HG03108 (cell line): Measurements from ENCODE around the gene ASPN.

Source experiments
- ATAC-seq: cut with Tn5 transposase; IDR thresholded peaks from one replicate; pipeline ENCODE4 v1.9.1; 2021; ENCODE audit warnings: moderate library complexity; ENCODE audit not compliant: unreplicated experiment

ASPN gene

DNA sequence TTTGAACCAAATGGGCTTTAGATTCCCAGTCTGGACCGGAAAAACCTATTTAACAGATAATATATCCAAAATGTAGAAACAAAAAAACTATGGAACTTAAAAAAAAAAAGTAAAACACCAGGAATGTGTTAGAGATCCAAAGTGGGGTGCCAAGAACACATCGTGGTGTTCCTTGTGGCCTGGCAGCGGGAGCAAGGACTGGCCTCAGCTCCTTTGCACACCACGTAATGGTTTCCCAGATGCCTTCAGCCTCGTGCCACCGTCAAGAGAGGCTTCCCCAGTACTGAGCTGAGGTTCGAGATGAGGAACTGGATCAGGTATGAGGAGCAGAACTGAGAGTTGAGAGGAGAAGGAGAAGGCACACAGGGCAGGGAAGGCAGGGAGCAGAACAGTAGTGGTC lies 3.5 kb downstream of the ASPN start:
- ATAC-seq, result no peak

- ATAC-seq, result no peak
Observed at GRCh38 chr9:92476962-92477361, 5.3 kb downstream of the ASPN start.

GRCh38 chr9:92474587-92474986 lies 7.7 kb downstream of the ASPN start:
- no peak for ATAC-seq

GRCh38 chr9:92468206-92468605 lies 14.1 kb downstream of the ASPN start:
- no peak for ATAC-seq

GRCh38 chr9:92467511-92467910 lies 14.8 kb downstream of the ASPN start:
- ATAC-seq, result no peak

GRCh38 chr9:92467041-92467440 lies 15.3 kb downstream of the ASPN start:
- no peak for ATAC-seq

GRCh38 chr9:92463984-92464383 lies 18.3 kb downstream of the ASPN start:
- ATAC-seq, result no peak

DNA sequence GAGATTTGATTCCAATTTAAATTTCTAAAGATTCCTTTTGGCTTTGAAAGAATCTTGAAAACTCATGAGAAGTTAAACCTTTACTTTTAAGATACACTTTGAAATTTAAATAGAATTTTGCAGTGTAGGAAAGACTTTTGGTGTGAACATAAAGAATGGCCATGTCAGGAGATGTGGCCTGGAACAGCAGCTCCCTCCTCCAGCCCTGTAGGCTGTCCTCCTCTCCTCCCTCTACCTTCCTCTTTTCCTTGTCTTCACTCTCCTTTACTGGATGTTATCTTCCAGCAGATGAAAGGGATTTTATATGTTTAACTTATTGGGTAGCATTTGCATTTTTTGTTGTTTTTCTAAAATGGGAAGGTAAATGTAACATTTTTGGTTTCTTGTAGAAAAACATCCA lies 18.9 kb downstream of the ASPN start:
- ATAC-seq, result no peak

DNA sequence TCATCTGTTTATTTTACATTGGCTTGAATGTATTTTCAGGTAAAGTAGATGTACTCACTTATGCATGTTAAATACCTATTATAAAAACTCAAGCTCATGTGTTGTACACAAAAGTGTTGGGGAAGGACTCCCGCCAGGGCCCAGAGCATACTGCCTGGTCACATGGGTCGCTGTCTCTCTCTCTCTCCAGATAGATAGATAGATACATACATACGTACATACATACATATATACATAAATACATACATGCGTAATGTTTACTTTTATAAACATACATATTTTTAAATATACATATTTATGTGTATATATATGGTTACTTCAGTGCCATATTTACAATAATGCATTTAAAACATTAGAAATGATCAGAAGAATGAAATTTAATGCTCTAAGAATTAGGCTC lies 24.7 kb downstream of the ASPN start:
- no peak for ATAC-seq

GRCh38 chr9:92455217-92455616 lies 27.1 kb downstream of the ASPN start:
- ATAC-seq, result no peak

- no peak for ATAC-seq
Observed at GRCh38 chr9:92446536-92446935, 35.8 kb downstream of the ASPN start.

DNA sequence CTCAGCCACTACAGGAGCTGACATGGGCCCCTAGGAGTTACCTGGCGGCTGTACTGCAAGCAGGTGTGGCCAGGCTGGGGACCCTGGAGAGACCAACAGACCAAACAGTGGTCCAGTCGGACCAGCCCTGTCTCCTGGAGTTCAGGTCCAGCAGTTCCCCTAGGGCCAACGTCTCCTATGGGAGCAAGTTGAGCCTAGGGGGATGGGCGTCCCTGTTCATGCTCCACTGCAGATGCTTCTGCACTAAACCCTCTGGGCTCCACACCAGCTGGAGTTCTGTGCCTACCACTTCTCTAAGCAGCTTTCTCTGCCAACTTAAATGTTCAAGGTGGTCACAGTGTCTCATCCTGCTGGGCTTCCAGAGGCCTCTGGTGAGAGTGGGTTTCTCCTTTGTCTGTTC lies 37.5 kb downstream of the ASPN start:
- no peak for ATAC-seq

DNA sequence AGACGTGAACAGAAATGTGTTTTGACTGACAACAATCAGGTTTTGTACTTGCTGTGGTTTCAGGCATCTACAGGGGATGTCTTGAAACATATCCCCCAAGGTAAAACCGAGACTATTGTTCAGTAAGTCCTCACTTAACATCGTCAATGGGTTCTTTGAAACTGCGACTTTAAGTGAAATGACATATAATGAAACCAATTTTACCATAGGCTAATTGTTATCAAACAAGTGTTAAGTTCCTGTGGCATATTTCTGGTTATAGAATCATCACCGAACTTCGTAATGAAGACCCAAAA lies 41.6 kb downstream of the ASPN start:
- ATAC-seq, result no peak

- no peak for ATAC-seq
Observed at GRCh38 chr9:92439921-92440750, 42.2 kb downstream of the ASPN start.

GRCh38 chr9:92438900-92439526 lies 43.3 kb downstream of the ASPN start:
- no peak for ATAC-seq

DNA sequence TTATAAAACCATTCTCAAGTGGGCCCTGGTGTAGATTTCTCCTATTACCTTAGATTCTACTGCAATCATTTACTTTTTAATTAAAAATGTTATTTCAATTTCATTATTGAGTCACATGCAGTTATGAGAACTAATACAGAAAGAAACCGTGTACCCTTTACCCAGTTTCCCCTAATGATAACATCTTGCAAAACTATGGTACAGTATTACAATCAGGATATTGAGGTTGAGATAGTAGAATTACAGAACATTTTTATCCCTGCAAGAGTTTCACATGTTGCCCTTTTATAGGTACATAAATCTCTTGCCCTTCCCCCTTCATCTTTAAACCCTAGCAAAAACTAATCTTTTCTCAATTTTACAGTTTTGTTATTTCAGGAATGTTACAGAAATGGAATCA lies 47.0 kb downstream of the ASPN start:
- no peak for ATAC-seq

DNA sequence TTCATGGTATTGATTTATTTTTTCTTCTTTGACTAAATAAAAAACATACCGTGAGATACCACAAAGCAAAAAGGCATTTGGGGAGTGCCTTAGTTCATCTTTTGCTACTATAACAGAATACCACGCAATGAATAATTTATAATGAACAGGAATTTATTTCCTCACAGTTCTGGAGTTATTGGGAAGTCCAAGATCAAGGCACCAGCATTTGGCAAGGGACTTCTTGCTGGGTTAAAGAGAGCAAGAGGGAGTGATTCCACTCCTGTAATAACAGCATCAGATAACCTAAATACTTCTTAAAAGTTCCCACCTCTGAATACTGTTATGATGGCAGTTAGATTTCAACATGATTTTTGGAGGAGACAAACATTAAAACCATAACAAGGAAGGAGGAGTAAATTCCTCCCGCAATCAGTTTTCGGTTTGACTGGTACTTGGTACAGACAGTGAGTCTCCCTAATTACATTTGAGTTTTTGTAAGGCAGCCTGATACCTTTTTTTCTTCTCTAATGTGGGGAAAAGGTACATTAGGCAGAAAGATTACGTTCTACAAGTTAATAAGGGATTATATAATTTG lies 49.2 kb downstream of the ASPN start:
- no peak for ATAC-seq

DNA sequence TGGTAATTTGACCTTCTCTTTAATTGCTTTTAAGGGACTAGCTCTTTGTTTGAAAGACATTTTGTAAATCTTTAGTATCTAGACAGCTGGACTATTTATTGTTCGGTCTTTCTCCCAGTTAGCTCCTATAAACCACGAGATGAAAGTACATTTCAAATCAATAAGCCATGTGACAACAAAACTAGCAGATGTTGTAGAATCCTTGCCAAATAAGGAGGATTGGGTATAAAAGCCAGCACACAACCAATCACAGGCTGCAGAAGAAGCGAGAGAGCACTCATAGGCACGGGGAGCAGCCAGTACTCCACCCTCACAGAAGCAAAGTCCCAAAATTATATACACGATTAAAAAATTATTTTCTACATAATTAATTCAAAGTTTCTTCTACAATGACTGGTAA lies 50.0 kb downstream of the ASPN start:
- no peak for ATAC-seq

DNA sequence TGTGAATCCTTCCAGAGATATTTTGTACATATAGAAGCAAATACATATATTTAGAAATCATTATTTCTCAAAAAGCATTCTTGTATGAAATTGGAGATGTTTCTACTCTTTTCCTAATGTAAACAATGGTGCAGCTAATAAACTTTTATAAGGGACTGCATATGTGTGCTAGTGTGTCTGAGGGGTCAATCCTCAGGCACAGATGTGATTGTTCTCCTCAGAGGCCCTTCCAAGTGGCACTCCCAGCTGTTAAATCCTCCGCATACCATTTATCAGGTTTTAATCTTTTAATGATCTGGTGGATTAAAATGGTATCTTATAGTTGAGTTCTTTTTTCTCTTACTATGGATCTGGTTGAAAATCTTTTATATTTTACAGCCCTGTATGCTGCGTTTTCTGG lies 52.5 kb downstream of the ASPN start:
- no peak for ATAC-seq

DNA sequence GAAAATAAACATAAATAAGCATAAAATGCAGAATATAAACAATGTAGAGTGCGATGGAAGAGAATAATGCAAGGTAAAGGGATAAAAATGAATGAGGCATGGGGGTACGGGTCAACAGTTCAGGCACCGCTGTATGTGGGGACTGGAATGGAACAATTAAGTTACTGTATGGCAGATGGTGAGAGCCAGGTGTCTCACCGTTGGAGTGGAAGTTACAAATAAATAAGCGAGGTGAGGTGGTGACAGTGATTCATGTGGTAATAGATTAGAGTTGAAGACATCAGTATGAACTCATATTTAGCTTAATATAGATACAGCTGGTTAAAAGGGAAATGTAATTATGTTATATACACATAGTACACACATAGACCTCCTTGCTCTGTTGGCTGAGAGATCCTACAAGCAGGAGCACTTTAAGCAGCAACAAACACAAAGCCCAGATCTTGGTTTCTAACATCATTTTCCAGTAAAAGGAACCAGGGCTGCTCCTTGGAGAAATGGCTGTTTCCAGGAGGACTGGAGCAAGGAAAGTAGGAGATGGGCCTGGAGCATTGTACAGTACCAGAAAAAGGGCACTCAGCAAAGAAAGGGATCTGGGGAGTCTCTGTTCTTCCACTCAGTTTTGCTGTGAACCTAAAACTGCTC lies 55.7 kb downstream of the ASPN start:
- ATAC-seq, result no peak

DNA sequence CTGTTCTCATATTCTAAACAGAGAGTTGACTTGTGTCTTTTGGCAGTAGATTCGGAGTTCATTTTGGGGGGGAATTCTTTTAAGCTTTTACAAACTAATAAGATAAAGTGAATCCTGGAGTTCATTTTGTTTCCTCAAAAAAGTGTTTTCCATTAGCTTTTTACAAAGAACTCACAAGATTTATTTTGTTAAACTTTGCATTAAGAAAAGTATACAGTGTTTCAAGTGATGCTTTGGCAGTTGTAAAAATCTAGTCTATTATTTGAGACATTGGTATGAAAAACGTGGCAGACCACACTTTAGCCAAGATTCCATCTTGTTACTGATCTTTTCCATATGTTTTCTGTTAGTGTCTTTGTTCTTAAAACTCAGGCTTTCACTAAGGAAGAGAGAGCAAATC lies 56.8 kb downstream of the ASPN start:
- no peak for ATAC-seq

GRCh38 chr9:92424340-92424739 lies 58.0 kb downstream of the ASPN start, which contains the start of gene OMD:
TSS of gene OMD (minus strand) at chr9:92424471. CDS start at chr9:92417558, 6,913 bp downstream.
- ATAC-seq, result no peak
